ENCODE data around the gene SDHA.

- TF ChIP-seq EZH2 (IDR thresholded peaks at IDR 0.05; ENCODE audit: low read length) = no peak
- no peak for TF ChIP-seq CTCF (optimal IDR thresholded peaks at IDR 0.05 in 1 of 3, IDR thresholded peaks at IDR 0.05 in 1 of 3, conservative IDR thresholded peaks at IDR 0.05 in 1 of 3; ENCODE audit: extremely low read depth in 1 of 3, insufficient read depth in 2 of 3, low read length in 3 of 3)
Observed at GRCh38 chr5:306011-306805, 88.1 kb downstream of the SDHA start.
